OCI-M2 (cell line): ENCODE data around the gene CTNND2.
"Not testable (repeated sequence)": the region's sequence is repeated elsewhere in the genome, so short reads cannot be mapped to it uniquely, and the experiment has no call there.

Experiments used
- DNase-seq: peaks from one replicate; lab custom pipeline; 2025; ENCODE audit not compliant: unreplicated experiment; lab: John Stamatoyannopoulos, UW

The CTNND2 gene

DNA sequence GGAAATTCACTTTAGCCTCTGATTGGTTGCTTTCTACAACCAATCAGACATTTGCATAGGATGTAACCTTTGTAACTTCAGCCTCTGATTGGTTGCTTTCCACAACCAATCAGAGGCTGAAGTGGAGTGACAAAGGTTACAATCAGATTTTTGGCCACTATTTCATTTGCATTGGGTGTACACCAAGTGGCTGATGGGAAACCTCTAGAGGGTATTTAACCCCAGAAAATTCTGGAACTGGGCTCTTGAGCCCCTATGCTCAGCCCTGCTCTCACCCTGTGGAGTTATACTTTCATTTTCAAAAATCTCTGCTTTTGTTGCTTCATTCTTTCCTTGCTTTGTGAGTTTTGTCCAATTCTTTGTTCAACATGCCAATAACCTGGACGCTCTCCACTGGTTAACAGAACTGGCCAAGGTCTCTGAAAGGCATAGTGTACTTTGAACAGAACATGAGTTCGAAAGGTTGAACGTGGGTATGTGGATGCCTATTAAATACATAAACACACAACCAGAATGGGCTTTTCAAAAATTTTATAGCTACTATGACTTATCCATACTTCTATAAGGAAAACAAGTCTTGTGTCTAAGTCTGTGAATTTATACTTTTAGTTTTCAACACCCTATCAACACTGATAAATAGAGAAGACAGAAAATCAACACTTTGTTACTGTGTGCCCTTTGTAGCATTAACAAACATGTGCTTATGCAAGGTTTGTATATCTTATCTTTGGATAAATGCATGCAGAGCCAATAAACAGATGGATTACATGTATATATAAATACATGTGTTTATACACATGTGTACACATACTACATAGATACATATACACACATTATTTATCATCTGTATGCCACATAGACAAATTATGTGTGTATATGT, 568.1 kb downstream of the CTNND2 start:
- no peak for DNase-seq

GRCh38 chr5:11334404-11334803, 569.8 kb downstream of the CTNND2 start:
- no peak for DNase-seq

- DNase-seq, result no peak
Measured at GRCh38 chr5:11329679-11330078, 574.6 kb downstream of the CTNND2 start.

DNA sequence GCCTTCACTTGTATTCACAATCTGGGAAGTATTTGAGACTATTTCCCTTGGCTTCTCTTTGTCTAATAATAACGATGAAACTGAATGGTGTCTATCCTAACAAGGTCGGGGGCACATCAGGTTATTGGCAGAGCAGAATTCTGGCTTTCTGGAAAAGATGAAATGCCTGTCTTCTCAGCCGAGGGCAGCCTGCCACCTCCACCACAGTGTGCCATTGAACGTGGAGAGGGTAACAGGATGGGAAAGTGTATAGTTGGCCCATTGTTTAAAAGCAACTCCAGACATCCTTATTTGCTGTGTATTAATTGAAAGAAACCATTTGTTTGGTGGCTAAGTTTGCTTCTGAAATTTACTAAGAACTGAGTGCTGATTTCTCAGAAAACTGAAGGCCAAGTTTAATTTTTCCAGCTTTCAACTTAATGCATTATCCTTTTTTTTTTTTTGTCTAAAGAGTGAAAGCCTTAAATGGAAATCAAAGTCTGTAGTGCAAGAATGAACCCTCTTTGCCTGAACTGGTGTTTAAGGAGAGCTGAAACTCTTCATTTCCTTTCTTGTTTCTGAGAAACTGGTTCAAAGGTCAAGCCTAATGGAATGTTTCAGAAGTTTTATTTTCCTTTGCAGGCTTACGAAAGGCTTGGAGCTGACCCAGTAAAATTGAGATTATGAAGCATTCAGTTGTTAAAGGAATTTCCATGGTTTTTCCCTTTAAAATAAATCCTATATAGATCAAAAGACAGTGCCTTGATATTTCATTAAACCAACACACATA, 579.5 kb downstream of the CTNND2 start:
- no peak for DNase-seq

DNA sequence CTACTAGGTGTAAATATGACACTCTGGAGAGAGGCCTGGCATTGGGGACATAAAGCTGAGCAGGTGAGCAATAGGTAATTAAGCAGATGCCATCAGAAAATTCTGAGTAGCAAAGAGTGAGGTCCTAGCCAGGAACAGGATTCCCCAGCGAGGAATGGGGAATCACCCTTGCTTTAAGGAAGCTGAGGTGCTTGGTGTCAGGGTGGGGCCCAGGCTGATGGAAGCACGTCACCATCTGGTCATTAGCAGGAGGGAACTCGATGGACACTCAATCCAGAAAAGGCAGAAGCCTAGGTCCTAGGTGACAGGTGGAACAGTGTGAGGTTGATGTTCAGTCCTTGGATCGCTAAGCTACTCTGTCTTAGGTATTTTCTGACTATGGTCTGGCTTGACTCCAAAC, 580.5 kb downstream of the CTNND2 start:
- DNase-seq, result no peak

GRCh38 chr5:11322133-11322532, 582.1 kb downstream of the CTNND2 start:
- no peak for DNase-seq

- DNase-seq, result no peak
Measured at GRCh38 chr5:11319836-11320580, 584.2 kb downstream of the CTNND2 start.

- not testable (repeated sequence) for DNase-seq
Measured at GRCh38 chr5:11313694-11314093, 590.6 kb downstream of the CTNND2 start.

- no peak for DNase-seq
Measured at GRCh38 chr5:11311731-11312130, 592.5 kb downstream of the CTNND2 start.

- no peak for DNase-seq
Measured at GRCh38 chr5:11311272-11311671, 593.0 kb downstream of the CTNND2 start.

DNA sequence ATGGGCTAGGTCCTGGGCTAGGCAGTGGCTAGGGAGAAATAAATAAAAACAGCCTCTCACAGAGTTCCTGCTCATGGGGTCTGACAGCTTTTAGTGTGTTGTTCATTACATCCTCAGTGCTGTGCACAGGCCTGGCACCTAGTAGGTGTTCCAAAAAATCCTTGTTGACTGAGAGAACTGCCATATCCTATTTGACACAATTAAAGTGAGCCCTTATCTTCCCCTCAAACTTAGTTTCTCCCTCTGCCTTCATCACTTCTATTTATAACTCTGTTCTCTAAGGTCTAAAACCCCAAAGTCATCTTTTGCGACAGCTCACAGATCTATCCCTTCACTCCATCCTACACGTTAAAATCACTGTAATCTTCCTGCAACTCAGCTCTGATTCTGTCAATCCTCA, 594.1 kb downstream of the CTNND2 start:
- DNase-seq, result no peak

- no peak for DNase-seq
Measured at GRCh38 chr5:11306365-11306764, 597.9 kb downstream of the CTNND2 start.

DNA sequence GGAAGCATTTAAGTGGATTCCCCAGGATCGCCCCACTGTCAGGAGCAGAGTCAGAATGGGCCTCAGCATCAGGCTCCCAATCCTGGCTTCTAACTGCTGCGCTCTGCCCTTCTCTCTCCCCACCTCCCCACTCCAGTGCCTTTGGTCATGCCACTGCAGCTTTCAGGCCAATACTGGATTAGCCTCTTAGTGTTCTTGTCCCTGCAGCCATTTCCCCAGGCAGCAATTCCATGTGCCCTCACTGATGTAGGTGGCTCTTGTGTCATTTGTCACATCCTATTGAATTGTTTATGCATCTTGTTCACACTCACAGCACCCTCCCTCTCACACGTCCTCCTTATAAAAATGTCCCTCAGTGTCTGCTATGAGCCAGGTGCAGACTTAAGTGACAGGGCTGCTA, 599.0 kb downstream of the CTNND2 start:
- DNase-seq, result no peak

DNA sequence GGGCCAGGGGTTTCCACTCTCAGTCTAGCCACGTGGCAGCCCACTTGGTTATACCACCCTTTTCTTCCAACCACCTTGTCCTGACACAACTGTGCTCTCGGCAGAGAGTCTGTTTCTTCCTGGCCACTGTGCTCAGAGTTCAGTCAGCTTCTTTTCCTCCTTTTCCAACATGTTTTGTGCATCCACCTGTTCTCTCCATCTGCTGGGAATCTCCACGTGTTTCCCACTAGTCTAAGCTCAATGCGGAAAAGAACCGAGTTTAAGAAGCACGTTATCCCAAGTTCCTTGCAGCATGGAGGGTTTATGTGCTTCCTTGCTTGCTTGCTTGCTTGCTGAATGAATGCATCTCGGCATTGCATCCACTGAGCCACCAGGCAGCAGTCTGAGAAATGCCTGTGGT, 599.6 kb downstream of the CTNND2 start:
- DNase-seq, result no peak

GRCh38 chr5:11302663-11303062, 601.6 kb downstream of the CTNND2 start:
- no peak for DNase-seq

DNA sequence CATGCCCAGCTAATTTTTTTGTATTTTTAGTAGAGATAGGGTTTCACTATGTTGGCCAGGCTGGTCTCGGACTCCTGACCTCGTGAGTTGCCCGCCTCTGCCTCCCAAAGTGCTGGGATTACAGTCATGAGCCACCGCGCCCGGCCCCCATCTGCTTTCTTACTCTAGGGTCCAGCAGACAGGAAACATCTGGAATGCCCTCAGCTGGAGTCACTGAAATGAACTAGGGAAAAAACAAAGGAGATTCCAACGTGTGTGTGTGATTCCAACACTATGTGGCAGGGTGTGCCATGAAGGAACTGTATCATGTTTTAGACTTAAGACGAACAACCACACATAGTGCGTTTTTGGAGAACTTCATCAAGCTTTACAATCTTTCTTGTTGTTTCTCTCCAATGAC, 603.1 kb downstream of the CTNND2 start:
- DNase-seq, result no peak

- DNase-seq, result no peak
Measured at GRCh38 chr5:11300736-11301135, 603.5 kb downstream of the CTNND2 start.

GRCh38 chr5:11298877-11299276, 605.4 kb downstream of the CTNND2 start:
- no peak for DNase-seq

DNA sequence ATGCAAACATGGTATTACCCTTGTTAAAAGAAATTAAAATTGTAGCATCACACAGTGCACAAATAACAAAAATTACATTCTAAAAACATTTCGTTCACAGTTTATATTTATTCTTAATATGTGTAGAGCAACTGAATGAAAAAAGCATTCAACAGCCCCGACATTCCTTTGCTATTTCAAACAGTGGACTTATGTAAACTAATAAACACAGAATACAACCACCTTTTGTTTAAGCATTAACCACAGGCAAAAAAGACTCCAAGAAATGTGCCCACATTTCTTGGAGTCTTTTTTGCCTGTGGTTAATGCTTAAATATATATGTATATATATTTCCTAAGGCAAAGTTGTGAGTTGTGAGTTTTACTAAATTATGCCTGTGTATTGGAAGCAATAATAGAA, 610.7 kb downstream of the CTNND2 start:
- no peak for DNase-seq

GRCh38 chr5:11292648-11293356, 611.4 kb downstream of the CTNND2 start:
- DNase-seq, result no peak

GRCh38 chr5:11289733-11290132, 614.5 kb downstream of the CTNND2 start:
- no peak for DNase-seq
